Measurements from ENCODE around the gene OTULIN. TPM values are rescaled to one million over a fixed set of nuclear protein-coding genes. Genes with fewer than 3 reads are reported as not detected.

The OTULIN gene
- total and polyA plus RNA-seq, 11 donors = 7.6 to 42.0 (median 27.1) TPM

- DNase-seq (no peak), ATAC-seq (no peak)
- no peak for TF ChIP-seq CTCF (IDR thresholded peaks at IDR 0.05)
- TF ChIP-seq POLR2A (IDR thresholded peaks at IDR 0.05) = no peak
- peaks cover 0 to 78% (median 50%) of the 10 kb centered on the region in 9 donors for H3K36me3 ChIP-seq
- 84 to 91% (median 88%) methylated on average over 12 to 13 of the region's 13 CpGs for WGBS, 4 donors
- intact Hi-C loops (cut with DNase I) = no loop called here
- H3K4me1 ChIP-seq = peaks cover 0 to 14% (median 6%) of the 10 kb centered on the region in 12 donors
- H3K27ac ChIP-seq = no peak overlapping the region
- no peak overlapping the region for H3K4me3 ChIP-seq
- no peaks in the 10 kb centered on the region for H3K27me3 ChIP-seq
- H3K9me3 ChIP-seq = no peaks in the 10 kb centered on the region
Measured at GRCh38 chr5:14716755-14717752, 52.5 kb downstream of the OTULIN start.

- ATAC-seq (no peak), DNase-seq (no peak)
- Histone ChIP-seq H3K4me1 (peaks cover 0 to 14% (median 7%) of the 10 kb centered on the region in 12 donors), H3K9me3 (no peaks in the 10 kb centered on the region), H3K27ac (no peak overlapping the region), H3K36me3 (peaks cover 0 to 64% (median 33%) of the 10 kb centered on the region in 9 donors), H3K27me3 (no peaks in the 10 kb centered on the region), H3K4me3 (no peak overlapping the region)
- intact Hi-C loops (cut with DNase I) = no loop called here
- TF ChIP-seq CTCF (IDR thresholded peaks at IDR 0.05) (no peak), POLR2A (IDR thresholded peaks at IDR 0.05) (no peak)
- 87 to 95% (median 92%) methylated on average over 5 of the region's 5 CpGs for WGBS, 4 donors
Measured at GRCh38 chr5:14718778-14719177, 54.3 kb downstream of the OTULIN start.

DNA sequence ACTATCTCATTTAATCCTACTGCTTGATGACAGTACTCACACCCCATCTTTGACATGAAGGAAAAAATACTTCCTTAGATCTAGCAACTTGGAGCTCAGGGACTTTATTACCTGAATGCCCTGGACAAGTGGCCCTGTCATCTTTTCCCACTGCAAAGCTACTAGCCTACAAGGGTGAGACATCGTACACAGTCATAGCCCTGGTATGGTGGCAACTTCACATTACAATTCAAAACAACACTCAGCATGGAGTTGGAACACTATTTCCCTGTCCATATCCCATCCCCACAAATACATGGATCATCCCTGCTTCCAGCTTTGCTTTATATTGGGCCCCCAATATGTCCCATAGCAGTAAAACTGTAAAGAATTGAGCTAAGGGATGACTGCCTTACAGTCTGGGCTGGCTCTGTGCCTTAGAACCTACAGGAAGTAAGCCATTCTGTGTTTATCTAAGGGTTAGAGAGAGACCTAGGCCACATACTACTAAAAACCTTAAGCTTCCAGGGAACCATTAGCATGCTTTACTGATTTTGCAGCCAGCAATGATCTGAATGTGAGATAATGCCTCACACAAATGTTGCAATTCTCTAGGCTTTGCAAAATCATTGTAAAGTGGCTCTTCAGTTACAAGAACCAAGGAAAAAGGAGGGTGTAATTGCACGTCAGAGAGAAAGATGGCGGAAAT, 55.9 kb downstream of the OTULIN start:
- 96 to 98% (median 97%) methylated on average over 3 of the region's 3 CpGs for WGBS, 4 donors
- TF ChIP-seq POLR2A (IDR thresholded peaks at IDR 0.05) (no peak), CTCF (IDR thresholded peaks at IDR 0.05) (no peak)
- no peak overlapping the region for H3K27ac ChIP-seq
- no peak overlapping the region for H3K4me3 ChIP-seq
- DNase-seq (no peak), ATAC-seq (no peak)
- peaks cover 0 to 19% (median 3%) of the 10 kb centered on the region in 12 donors for H3K4me1 ChIP-seq
- no peaks in the 10 kb centered on the region for H3K9me3 ChIP-seq
- no peaks in the 10 kb centered on the region for H3K27me3 ChIP-seq
- H3K36me3 ChIP-seq = peaks cover 0 to 62% (median 17%) of the 10 kb centered on the region in 9 donors
- intact Hi-C loops (cut with DNase I) = no loop called here
